Astrocyte (in vitro differentiated cells and primary cell): ENCODE data around the gene CARS1. TPM values are rescaled to one million over a fixed set of nuclear protein-coding genes. Genes with fewer than 3 reads are reported as not detected.

Source experiments
- DNase-seq: peaks from one replicate; pipeline ENCODE4 v3.0.0-alpha.2; 2010; ENCODE audit warnings: low read depth
- FAIRE-seq: peaks from 2 replicates; lab custom pipeline; 2011; peaks lifted over from hg19 to GRCh38; lab: Jason Lieb, UNC
- H2AFZ ChIP-seq: 2 replicates; pipeline ENCODE4 v1.6.0; 2012; ENCODE audit warnings: low read depth, low read length, inconsistent platforms
- H3K27ac ChIP-seq: 2 replicates; pipeline ENCODE4 v1.5.1; 2011; ENCODE audit warnings: low read depth, low read length, inconsistent platforms
- H3K27me3 ChIP-seq: 2 replicates; pipeline ENCODE4 v1.6.0; 2011; ENCODE audit warnings: low read length, inconsistent platforms; ENCODE audit not compliant: insufficient read depth
- H3K36me3 ChIP-seq: 2 replicates; pipeline ENCODE4 v1.5.1; 2011; ENCODE audit warnings: low read length, inconsistent platforms; ENCODE audit not compliant: insufficient read depth
- H3K4me1 ChIP-seq: 2 replicates; pipeline ENCODE4 v1.5.1; 2011; ENCODE audit warnings: low read length, inconsistent platforms; ENCODE audit not compliant: insufficient read depth
- H3K4me2 ChIP-seq: 2 replicates; pipeline ENCODE4 v1.6.0; 2012; ENCODE audit warnings: low read length, inconsistent platforms
- H3K4me3 ChIP-seq: 2 replicates; pipeline ENCODE4 v1.5.1; 2011; ENCODE audit warnings: low read depth, mild to moderate bottlenecking, low read length, inconsistent platforms; ENCODE audit not compliant: insufficient read depth
- H3K79me2 ChIP-seq: 2 replicates; pipeline ENCODE4 v1.6.0; 2012; ENCODE audit warnings: mild to moderate bottlenecking, low read length, inconsistent platforms; ENCODE audit not compliant: insufficient read depth
- H3K9ac ChIP-seq: 2 replicates; pipeline ENCODE4 v1.6.0; 2012; ENCODE audit warnings: mild to moderate bottlenecking, low read length, inconsistent platforms
- H3K9me3 ChIP-seq: 2 replicates; pipeline ENCODE4 v1.5.1; 2012; ENCODE audit warnings: low read depth, mild to moderate bottlenecking, low read length, inconsistent platforms; ENCODE audit not compliant: insufficient read depth
- H4K20me1 ChIP-seq: 2 replicates; pipeline ENCODE4 v1.6.0; 2012; ENCODE audit warnings: low read length, inconsistent platforms; ENCODE audit not compliant: insufficient read depth
- H3K27ac Mint-ChIP-seq: one replicate; pipeline ENCODE4 v1.8.0; 2021; ENCODE audit warnings: mild to moderate bottlenecking, mixed read lengths; ENCODE audit not compliant: unreplicated experiment
- H3K27me3 Mint-ChIP-seq: one replicate; pipeline ENCODE4 v1.8.0; 2021; ENCODE audit warnings: low read depth, mixed read lengths; ENCODE audit not compliant: unreplicated experiment
- H3K36me3 Mint-ChIP-seq: one replicate; pipeline ENCODE4 v1.8.0; 2021; ENCODE audit warnings: low read depth, mixed read lengths; ENCODE audit not compliant: unreplicated experiment
- H3K4me1 Mint-ChIP-seq: one replicate; pipeline ENCODE4 v1.8.0; 2021; ENCODE audit warnings: low read depth, mixed read lengths; ENCODE audit not compliant: unreplicated experiment
- H3K4me3 Mint-ChIP-seq: one replicate; pipeline ENCODE4 v1.8.0; 2021; ENCODE audit warnings: mild to moderate bottlenecking, moderate library complexity, mixed read lengths; ENCODE audit not compliant: unreplicated experiment
- H3K9me3 Mint-ChIP-seq: one replicate; pipeline ENCODE4 v1.8.0; 2021; ENCODE audit warnings: mild to moderate bottlenecking, mixed read lengths; ENCODE audit not compliant: unreplicated experiment
- CTCF ChIP-seq: IDR thresholded peaks from 2 replicates; pipeline ENCODE4 v1.5.1; 2011; ENCODE audit warnings: low read depth, mild to moderate bottlenecking, inconsistent platforms, low read length, moderate library complexity; ENCODE audit not compliant: insufficient read depth
- EZH2 ChIP-seq: IDR thresholded peaks from 2 replicates; pipeline ENCODE4 v1.6.1; 2012; ENCODE audit warnings: mild to moderate bottlenecking, low read length, inconsistent platforms; ENCODE audit not compliant: insufficient read depth
- total RNA-seq: library from RNA; stranded (reverse); gene quantifications from 2 replicates; pipeline ENCODE4 v1.2.1, GENCODE V29; 2021

Gene CARS1
- total RNA-seq, 1 donor from 2014 or later: 123 TPM

- H3K9me3 Mint-ChIP-seq: peaks cover 3% of the 10 kb centered on the region
- Histone ChIP-seq H3K4me3 (no peak overlapping the region), H3K27ac (no peak overlapping the region), H3K36me3 (peaks cover 65% of the 10 kb centered on the region), H3K4me1 (peaks cover 5% of the 10 kb centered on the region), H2AFZ (no peak overlapping the region), H4K20me1 (peaks cover 69% of the 10 kb centered on the region), H3K4me2 (no peak overlapping the region), H3K9me3 (no peaks in the 10 kb centered on the region), H3K79me2 (peaks cover 83% of the 10 kb centered on the region), H3K27me3 (no peaks in the 10 kb centered on the region), H3K9ac (no peak overlapping the region)
- H3K27ac Mint-ChIP-seq: no peak overlapping the region
- peaks cover 10% of the 10 kb centered on the region for H3K4me1 Mint-ChIP-seq
- no peak overlapping the region for H3K4me3 Mint-ChIP-seq
- H3K27me3 Mint-ChIP-seq: no peaks in the 10 kb centered on the region
- no peak for DNase-seq
- TF ChIP-seq EZH2 (no peak), CTCF (no peak)
- H3K36me3 Mint-ChIP-seq: peaks cover 42% of the 10 kb centered on the region
- FAIRE-seq: no peak
These were observed 94.0 kb downstream of the CARS1 start for GRCh38 chr11:2963112-2963754.

GRCh38 chr11:2961080-2961479 is 96.1 kb downstream of the CARS1 start:
- TF ChIP-seq EZH2 (no peak), CTCF (no peak)
- Histone ChIP-seq H3K79me2 (peaks cover 81% of the 10 kb centered on the region), H3K4me2 (no peak overlapping the region), H3K27ac (no peak overlapping the region), H3K9ac (no peak overlapping the region), H2AFZ (no peak overlapping the region), H4K20me1 (peaks cover 58% of the 10 kb centered on the region), H3K9me3 (no peaks in the 10 kb centered on the region), H3K27me3 (no peaks in the 10 kb centered on the region), H3K4me3 (no peak overlapping the region), H3K36me3 (peaks cover 65% of the 10 kb centered on the region), H3K4me1 (peaks cover 5% of the 10 kb centered on the region)
- Mint-ChIP-seq H3K27ac (no peak overlapping the region), H3K27me3 (no peaks in the 10 kb centered on the region), H3K4me3 (no peak overlapping the region), H3K9me3 (peaks cover 3% of the 10 kb centered on the region), H3K36me3 (peaks cover 39% of the 10 kb centered on the region), H3K4me1 (peaks cover 11% of the 10 kb centered on the region)
- no peak for DNase-seq
- FAIRE-seq: no peak

- no peaks in the 10 kb centered on the region for H3K27me3 ChIP-seq
- no peak for FAIRE-seq
- no peak for TF ChIP-seq EZH2
- TF ChIP-seq CTCF: no peak
- Mint-ChIP-seq H3K27ac (no peak overlapping the region), H3K27me3 (no peaks in the 10 kb centered on the region), H3K4me1 (peaks cover 16% of the 10 kb centered on the region), H3K36me3 (peaks cover 37% of the 10 kb centered on the region), H3K9me3 (peaks cover 3% of the 10 kb centered on the region), H3K4me3 (no peak overlapping the region)
- no peak overlapping the region for H3K4me3 ChIP-seq
- H3K4me1 ChIP-seq: peaks cover 5% of the 10 kb centered on the region
- H3K4me2 ChIP-seq: peak overlapping the region; percentile 23
- peaks cover 63% of the 10 kb centered on the region for H3K36me3 ChIP-seq
- H2AFZ ChIP-seq: no peak overlapping the region
- H3K79me2 ChIP-seq: peaks cover 79% of the 10 kb centered on the region
- no peak overlapping the region for H3K9ac ChIP-seq
- no peaks in the 10 kb centered on the region for H3K9me3 ChIP-seq
- peaks cover 54% of the 10 kb centered on the region for H4K20me1 ChIP-seq
- H3K27ac ChIP-seq: no peak overlapping the region
- DNase-seq: no peak
These were observed 97.1 kb downstream of the CARS1 start for GRCh38 chr11:2960139-2960538.
